H9 (cell line): ENCODE measurements around the gene KIF22. TPM values are rescaled to one million over a fixed set of nuclear protein-coding genes. Genes with fewer than 3 reads are reported as not detected.
A peak's percentile ranks its signal among the peaks of the same experiment; 100 is the strongest.

Source experiments
- DNase-seq: peaks from one replicate; pipeline ENCODE4 v3.0.0-alpha.2; 2017
- H2AFZ ChIP-seq: one replicate; pipeline ENCODE4 v1.6.1; 2013; ENCODE audit warnings: mild to moderate bottlenecking, low read length, control low read depth, moderate library complexity
- H2AK5ac ChIP-seq: 2 replicates; pipeline ENCODE4 v1.6.1; 2013; ENCODE audit warnings: low read length, control low read depth, mixed read lengths; ENCODE audit not compliant: insufficient read length
- H2BK120ac ChIP-seq: one replicate; pipeline ENCODE4 v1.6.1; 2013; ENCODE audit warnings: low read depth, mild to moderate bottlenecking, low read length, control low read depth, inconsistent platforms; ENCODE audit not compliant: poor library complexity, severe bottlenecking
- H2BK12ac ChIP-seq: 2 replicates; pipeline ENCODE4 v1.6.1; 2013; ENCODE audit warnings: low read length, control low read depth, mixed read lengths, low read depth; ENCODE audit not compliant: insufficient read length
- H2BK15ac ChIP-seq: 2 replicates; pipeline ENCODE4 v1.6.1; 2013; ENCODE audit warnings: low read depth, low read length, control low read depth
- H2BK20ac ChIP-seq: one replicate; pipeline ENCODE4 v1.6.1; 2013; ENCODE audit warnings: low read depth, mild to moderate bottlenecking, low read length, control low read depth, inconsistent platforms; ENCODE audit not compliant: poor library complexity, severe bottlenecking
- H2BK5ac ChIP-seq: 2 replicates; pipeline ENCODE4 v1.6.1; 2013; ENCODE audit warnings: low read length, control low read depth, mixed read lengths; ENCODE audit not compliant: insufficient read length
- H3K14ac ChIP-seq: 2 replicates; pipeline ENCODE4 v1.6.1; 2013; ENCODE audit warnings: low read length, control low read depth; ENCODE audit not compliant: insufficient read depth
- H3K18ac ChIP-seq: 2 replicates; pipeline ENCODE4 v1.6.1; 2013; ENCODE audit warnings: low read depth, mild to moderate bottlenecking, mixed read lengths, low read length, control low read depth; ENCODE audit not compliant: insufficient read length
- H3K23ac ChIP-seq: 2 replicates; pipeline ENCODE4 v1.6.1; 2013; ENCODE audit warnings: low read length, control low read depth, mixed read lengths, low read depth; ENCODE audit not compliant: insufficient read length
- H3K23me2 ChIP-seq: 2 replicates; pipeline ENCODE4 v1.6.1; 2013; ENCODE audit warnings: low read depth, mild to moderate bottlenecking, mixed read lengths, low read length, control low read depth; ENCODE audit not compliant: insufficient read length, poor library complexity, severe bottlenecking
- H3K27ac ChIP-seq: 2 replicates; pipeline ENCODE4 v1.5.1; 2013; ENCODE audit warnings: low read length, control low read depth, mixed read lengths, low read depth; ENCODE audit not compliant: insufficient read length
- H3K27me3 ChIP-seq: 2 replicates; pipeline ENCODE4 v1.6.1; 2013; ENCODE audit warnings: low read length, control low read depth, inconsistent platforms; ENCODE audit not compliant: insufficient read depth
- H3K4ac ChIP-seq: 2 replicates; pipeline ENCODE4 v1.6.1; 2013; ENCODE audit warnings: low read depth, mild to moderate bottlenecking, control low read depth, inconsistent platforms, low read length, moderate library complexity
- H3K4me1 ChIP-seq: 2 replicates; pipeline ENCODE4 v1.6.1; 2013; ENCODE audit warnings: low read length, control low read depth, inconsistent platforms; ENCODE audit not compliant: insufficient read depth
- H3K4me2 ChIP-seq: 2 replicates; pipeline ENCODE4 v1.6.1; 2013; ENCODE audit warnings: low read length, control low read depth, mixed read lengths; ENCODE audit not compliant: insufficient read length, insufficient read depth
- H3K56ac ChIP-seq: 2 replicates; pipeline ENCODE4 v1.6.1; 2013; ENCODE audit warnings: low read depth, mild to moderate bottlenecking, mixed read lengths, low read length, control low read depth; ENCODE audit not compliant: insufficient read length
- H3K79me1 ChIP-seq: 2 replicates; pipeline ENCODE4 v1.6.1; 2013; ENCODE audit warnings: low read depth, mild to moderate bottlenecking, moderate library complexity, low read length, control low read depth, inconsistent platforms; ENCODE audit not compliant: insufficient read depth, poor library complexity, severe bottlenecking
- H3K79me2 ChIP-seq: 2 replicates; pipeline ENCODE4 v1.6.1; 2013; ENCODE audit warnings: low read length, control low read depth, inconsistent platforms; ENCODE audit not compliant: insufficient read depth
- H3K9ac ChIP-seq: 2 replicates; pipeline ENCODE4 v1.6.1; 2013; ENCODE audit warnings: low read length, control low read depth, mixed read lengths; ENCODE audit not compliant: insufficient read length; ENCODE audit errors: extremely low read depth
- H3K9me3 ChIP-seq: one replicate; pipeline ENCODE4 v1.6.1; 2013; ENCODE audit warnings: low read depth, low read length, inconsistent platforms; ENCODE audit not compliant: control insufficient read depth
- H3T11ph ChIP-seq: one replicate; pipeline ENCODE4 v1.6.1; 2013; ENCODE audit warnings: mild to moderate bottlenecking, low read length, control low read depth, inconsistent platforms
- H4K20me1 ChIP-seq: one replicate; pipeline ENCODE4 v1.6.1; 2013; ENCODE audit not compliant: control insufficient read depth, insufficient read length, insufficient read depth
- H4K5ac ChIP-seq: 2 replicates; pipeline ENCODE4 v1.6.1; 2013; ENCODE audit warnings: low read depth, mild to moderate bottlenecking, mixed read lengths, low read length, control low read depth; ENCODE audit not compliant: insufficient read length
- H4K8ac ChIP-seq: replicated peaks from 2 replicates; pipeline ENCODE4 v1.6.1; 2013; ENCODE audit warnings: low read length, control low read depth, mixed read lengths, low read depth; ENCODE audit not compliant: insufficient read length
- H4K91ac ChIP-seq: 2 replicates; pipeline ENCODE4 v1.6.1; 2013; ENCODE audit warnings: low read depth, mild to moderate bottlenecking, moderate library complexity, mixed read lengths, low read length, control low read depth; ENCODE audit not compliant: insufficient read length
- H3K27ac Mint-ChIP-seq, 3 experiments: 2 replicates in 2 of 3; 3 replicates in 1 of 3; pipeline ENCODE4 v1.8.0; 2020 to 2021; ENCODE audit warnings: mixed read lengths in 3 of 3, mild to moderate bottlenecking in 1 of 3, moderate library complexity in 1 of 3
- H3K27me3 Mint-ChIP-seq: 2 replicates; pipeline ENCODE4 v1.8.0; 2021; ENCODE audit warnings: low read depth, mild to moderate bottlenecking, moderate library complexity, mixed read lengths
- H3K36me3 Mint-ChIP-seq, 3 experiments: 2 replicates in 2 of 3; 3 replicates in 1 of 3; pipeline ENCODE4 v1.8.0; 2020 to 2021; ENCODE audit warnings: low read depth in 3 of 3, mixed read lengths in 3 of 3; ENCODE audit not compliant: insufficient read depth in 1 of 3
- H3K4me1 Mint-ChIP-seq, 2 experiments: 2 replicates each; pipeline ENCODE4 v1.8.0; 2020; ENCODE audit warnings: mixed read lengths in 2 of 2
- H3K4me3 Mint-ChIP-seq, 2 experiments: 2 replicates in 1 of 2; 3 replicates in 1 of 2; pipeline ENCODE4 v1.8.0; 2020 to 2021; ENCODE audit warnings: mild to moderate bottlenecking in 2 of 2, mixed read lengths in 2 of 2, moderate library complexity in 1 of 2
- H3K9me3 Mint-ChIP-seq, 2 experiments: 2 replicates in 1 of 2; 3 replicates in 1 of 2; pipeline ENCODE4 v1.8.0; 2020; ENCODE audit warnings: mild to moderate bottlenecking in 2 of 2, mixed read lengths in 2 of 2, moderate library complexity in 1 of 2
- WGBS: extraction: QIAGEN DNeasy Blood & Tissue Kit; methylation state at CpG from one replicate; pipeline ENCODE4 v1.1.7; 2013; ENCODE audit warnings: missing lambda C conversion rate, low lambda C conversion rate, mixed read lengths; ENCODE audit not compliant: insufficient read length; ENCODE audit errors: extremely low coverage; 5-methylcytosine and 5-hydroxymethylcytosine counted together
- total RNA-seq: library from RNA; stranded (reverse); gene quantifications from 2 replicates; pipeline ENCODE4 v1.2.1, GENCODE V29; 2021
- TF ChIP-seq, protein P1 (sequence below): fragments of 200-600 bp; sonication (generic); conservative IDR thresholded peaks from 3 replicates; pipeline ENCODE4 v1.8.0; 2021; ENCODE audit warnings: antibody characterized with exemption, mild to moderate bottlenecking

The KIF22 gene
- total RNA-seq, 1 experiment from 2014 or later: 151 TPM

DNA sequence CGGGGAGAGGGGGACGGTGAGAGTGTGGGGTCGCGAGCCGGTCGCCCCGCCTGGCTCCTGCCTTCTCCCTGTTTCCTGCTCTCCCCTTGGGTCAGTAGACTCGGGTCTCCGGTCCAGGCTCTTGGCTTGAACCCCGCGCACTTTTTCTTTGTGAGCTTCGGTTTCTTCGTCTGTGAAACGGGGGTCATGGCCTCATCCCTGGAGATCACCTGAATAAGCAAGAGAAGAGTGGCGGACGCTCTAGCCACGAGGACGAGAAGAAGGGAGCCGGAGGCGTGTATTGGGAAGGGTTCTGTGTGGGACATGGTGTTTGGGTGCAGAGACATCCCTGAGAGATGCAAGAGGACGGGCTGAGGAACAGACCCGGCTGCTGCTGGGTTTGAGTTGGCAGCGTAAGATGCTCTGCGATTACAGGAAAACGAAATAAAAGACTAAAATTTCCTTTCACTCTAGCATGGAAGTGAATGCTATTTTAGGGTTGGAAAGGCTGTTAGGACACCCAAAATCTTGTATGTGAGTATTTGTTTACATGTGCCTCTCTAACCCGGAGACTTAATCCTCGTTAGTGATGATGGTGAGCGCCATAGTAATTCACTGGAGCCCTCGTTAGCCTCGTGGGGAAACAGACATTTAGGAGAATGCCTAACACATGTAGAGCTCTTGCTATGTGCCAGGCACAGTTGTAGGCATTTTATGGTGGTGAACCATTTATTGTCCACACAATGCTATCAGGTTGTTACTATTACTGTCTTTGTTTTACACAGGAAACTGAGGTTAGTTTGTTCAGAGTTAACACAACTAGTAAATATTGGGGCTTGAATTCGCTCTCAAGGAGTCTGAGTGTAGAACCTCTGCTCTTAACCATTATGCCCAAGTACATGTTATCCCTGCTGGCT, 646 bp downstream of the KIF22 start:
- H4K5ac ChIP-seq: no peak overlapping the region
- no peak for DNase-seq
- H3K9ac ChIP-seq: peak overlapping the region; percentile 73
- no CpG with 5 or more reads among the region's 31 CpGs for WGBS
- H3K4ac ChIP-seq: no peak overlapping the region
- H3K27ac ChIP-seq: no peak overlapping the region
- no peak overlapping the region for H2BK5ac ChIP-seq
- peaks cover 20 to 25% of the 10 kb centered on the region in 2 experiments for H3K4me1 Mint-ChIP-seq
- H3K27ac Mint-ChIP-seq: peak overlapping the region; percentile 39 to 100 (median 96)
- no peak overlapping the region for H4K8ac ChIP-seq
- H3K79me2 ChIP-seq: peaks cover 36% of the 10 kb centered on the region
- peaks cover 13 to 38% (median 22%) of the 10 kb centered on the region in 3 experiments; a peak in 6 of 7 replicates for H3K36me3 Mint-ChIP-seq
- H3K4me3 Mint-ChIP-seq: peak overlapping the region; percentile 97 to 98
- peaks cover 5% of the 10 kb centered on the region for H3K27me3 Mint-ChIP-seq
- H3K23ac ChIP-seq: no peak overlapping the region
- no peak overlapping the region for H3K18ac ChIP-seq
- no peaks in the 10 kb centered on the region; the same call in 1 of the 2 replicates for H3K4me1 ChIP-seq
- H3T11ph ChIP-seq: no peak overlapping the region
- no peaks in the 10 kb centered on the region for H3K27me3 ChIP-seq
- H3K4me2 ChIP-seq: peak overlapping the region; percentile 64
- no peaks in the 10 kb centered on the region for H3K9me3 Mint-ChIP-seq
- no peak overlapping the region for H2BK12ac ChIP-seq
- no peak overlapping the region for H2BK20ac ChIP-seq
- H2AK5ac ChIP-seq: no peak overlapping the region
- no peak overlapping the region for H2BK120ac ChIP-seq
- TF ChIP-seq, protein P1, sequence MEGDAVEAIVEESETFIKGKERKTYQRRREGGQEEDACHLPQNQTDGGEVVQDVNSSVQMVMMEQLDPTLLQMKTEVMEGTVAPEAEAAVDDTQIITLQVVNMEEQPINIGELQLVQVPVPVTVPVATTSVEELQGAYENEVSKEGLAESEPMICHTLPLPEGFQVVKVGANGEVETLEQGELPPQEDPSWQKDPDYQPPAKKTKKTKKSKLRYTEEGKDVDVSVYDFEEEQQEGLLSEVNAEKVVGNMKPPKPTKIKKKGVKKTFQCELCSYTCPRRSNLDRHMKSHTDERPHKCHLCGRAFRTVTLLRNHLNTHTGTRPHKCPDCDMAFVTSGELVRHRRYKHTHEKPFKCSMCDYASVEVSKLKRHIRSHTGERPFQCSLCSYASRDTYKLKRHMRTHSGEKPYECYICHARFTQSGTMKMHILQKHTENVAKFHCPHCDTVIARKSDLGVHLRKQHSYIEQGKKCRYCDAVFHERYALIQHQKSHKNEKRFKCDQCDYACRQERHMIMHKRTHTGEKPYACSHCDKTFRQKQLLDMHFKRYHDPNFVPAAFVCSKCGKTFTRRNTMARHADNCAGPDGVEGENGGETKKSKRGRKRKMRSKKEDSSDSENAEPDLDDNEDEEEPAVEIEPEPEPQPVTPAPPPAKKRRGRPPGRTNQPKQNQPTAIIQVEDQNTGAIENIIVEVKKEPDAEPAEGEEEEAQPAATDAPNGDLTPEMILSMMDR: no peak
- no peaks in the 10 kb centered on the region for H3K9me3 ChIP-seq
- no peaks in the 10 kb centered on the region for H4K20me1 ChIP-seq
- H4K91ac ChIP-seq: no peak overlapping the region
- H3K23me2 ChIP-seq: peaks cover 5% of the 10 kb centered on the region
- no peak overlapping the region for H2AFZ ChIP-seq
- H3K79me1 ChIP-seq: peaks cover 7% of the 10 kb centered on the region
- H3K14ac ChIP-seq: no peak overlapping the region
- H3K56ac ChIP-seq: no peak overlapping the region
- H2BK15ac ChIP-seq: no peak overlapping the region
